ENCODE measurements around the gene MORN1. TPM values are rescaled to one million over a fixed set of nuclear protein-coding genes. Genes with fewer than 3 reads are reported as not detected.

Gene MORN1
- total and polyA plus RNA-seq, 9 donors, result 4.3 to 9.3 (median 7.5) TPM

- H3K27me3 ChIP-seq (ENCODE audit: control insufficient read depth, insufficient read depth, low read length), result no peaks in the 10 kb centered on the region
- peaks cover under 1% of the 10 kb centered on the region for H3K36me3 ChIP-seq (ENCODE audit: control insufficient read depth, insufficient read depth, low read length)
- no peak overlapping the region for H3K4me3 ChIP-seq (ENCODE audit: low read length)
- peaks cover 93% of the 10 kb centered on the region for H3K4me1 ChIP-seq (ENCODE audit: control insufficient read depth, insufficient read depth, low read length)
- WGBS (ENCODE audit: insufficient coverage), result 42% methylated on average over 16 of the region's 21 CpGs
- H3K27ac ChIP-seq (ENCODE audit: low read length), result peak overlapping the region; percentile 97
- no peak for DNase-seq
- no peaks in the 10 kb centered on the region for H3K9me3 ChIP-seq (replicated peaks; ENCODE audit: control insufficient read depth, low read depth, low read length)
Measured at GRCh38 chr1:2315674-2316450, 75.5 kb downstream of the MORN1 start.

DNA sequence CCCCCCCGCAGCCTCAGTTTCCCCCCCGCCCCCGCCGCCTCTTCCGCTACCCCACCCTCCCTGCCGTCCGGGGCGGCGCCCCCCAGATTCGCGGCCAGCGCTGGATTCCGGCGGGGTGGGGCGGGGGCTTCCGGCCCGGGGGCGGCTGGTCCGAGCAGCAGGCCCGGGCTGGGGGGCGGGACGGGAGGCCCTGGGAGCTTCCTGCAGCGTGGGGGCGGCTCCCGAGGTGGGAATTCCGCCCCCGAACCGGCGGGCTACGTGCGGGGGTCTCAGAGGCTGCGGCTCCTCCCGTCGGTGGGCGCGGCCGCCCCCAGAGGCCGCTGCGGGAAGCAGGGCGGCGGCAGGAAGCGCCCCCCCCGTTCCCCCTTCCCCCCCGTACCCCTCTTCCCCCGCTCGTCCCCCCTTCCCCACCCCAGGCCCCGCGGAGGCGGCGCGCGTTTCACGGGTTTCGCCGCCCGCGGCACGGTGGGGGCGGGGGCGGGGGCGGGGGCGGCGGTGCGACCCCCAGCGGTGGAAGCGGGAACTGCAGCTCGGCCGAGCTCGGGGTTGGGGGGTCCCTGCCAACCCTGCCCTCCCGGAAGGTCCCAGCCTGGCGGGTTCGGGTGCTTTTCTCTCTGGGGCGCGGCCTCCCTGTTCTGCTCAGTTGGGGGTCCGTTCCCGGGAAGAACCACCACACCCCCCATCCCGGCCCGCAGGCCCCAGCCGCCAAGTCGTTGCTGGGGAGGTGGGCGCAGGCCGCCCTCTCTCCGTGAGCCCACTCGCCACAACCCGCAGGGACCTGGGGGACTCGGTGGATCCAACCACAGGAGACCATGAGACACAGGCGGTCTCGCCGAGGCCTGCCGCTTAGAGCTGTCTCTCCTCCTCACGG, 76.3 kb downstream of the MORN1 start:
- WGBS (ENCODE audit: insufficient coverage), result 7% methylated on average over 44 of the region's 91 CpGs
- peaks cover 93% of the 10 kb centered on the region for H3K4me1 ChIP-seq (ENCODE audit: control insufficient read depth, insufficient read depth, low read length)
- H3K4me3 ChIP-seq (ENCODE audit: low read length), result peak overlapping the region; percentile 44
- H3K9me3 ChIP-seq (replicated peaks; ENCODE audit: control insufficient read depth, low read depth, low read length), result no peaks in the 10 kb centered on the region
- H3K27ac ChIP-seq (ENCODE audit: low read length), result peak overlapping the region; percentile 97
- H3K27me3 ChIP-seq (ENCODE audit: control insufficient read depth, insufficient read depth, low read length), result no peaks in the 10 kb centered on the region
- peak; percentile 92 for DNase-seq
- peaks cover 8% of the 10 kb centered on the region for H3K36me3 ChIP-seq (ENCODE audit: control insufficient read depth, insufficient read depth, low read length)

GRCh38 chr1:2314273-2314802, 77.0 kb downstream of the MORN1 start:
- DNase-seq, result peak; percentile 85
- no peaks in the 10 kb centered on the region for H3K9me3 ChIP-seq (replicated peaks; ENCODE audit: control insufficient read depth, low read depth, low read length)
- peak overlapping the region; percentile 44 for H3K4me3 ChIP-seq (ENCODE audit: low read length)
- peak overlapping the region; percentile 94 for H3K27ac ChIP-seq (ENCODE audit: low read length)
- WGBS (ENCODE audit: insufficient coverage), result 4% methylated on average over 32 of the region's 54 CpGs
- H3K36me3 ChIP-seq (ENCODE audit: control insufficient read depth, insufficient read depth, low read length), result peaks cover 9% of the 10 kb centered on the region
- H3K27me3 ChIP-seq (ENCODE audit: control insufficient read depth, insufficient read depth, low read length), result no peaks in the 10 kb centered on the region
- H3K4me1 ChIP-seq (ENCODE audit: control insufficient read depth, insufficient read depth, low read length), result peaks cover 87% of the 10 kb centered on the region

DNA sequence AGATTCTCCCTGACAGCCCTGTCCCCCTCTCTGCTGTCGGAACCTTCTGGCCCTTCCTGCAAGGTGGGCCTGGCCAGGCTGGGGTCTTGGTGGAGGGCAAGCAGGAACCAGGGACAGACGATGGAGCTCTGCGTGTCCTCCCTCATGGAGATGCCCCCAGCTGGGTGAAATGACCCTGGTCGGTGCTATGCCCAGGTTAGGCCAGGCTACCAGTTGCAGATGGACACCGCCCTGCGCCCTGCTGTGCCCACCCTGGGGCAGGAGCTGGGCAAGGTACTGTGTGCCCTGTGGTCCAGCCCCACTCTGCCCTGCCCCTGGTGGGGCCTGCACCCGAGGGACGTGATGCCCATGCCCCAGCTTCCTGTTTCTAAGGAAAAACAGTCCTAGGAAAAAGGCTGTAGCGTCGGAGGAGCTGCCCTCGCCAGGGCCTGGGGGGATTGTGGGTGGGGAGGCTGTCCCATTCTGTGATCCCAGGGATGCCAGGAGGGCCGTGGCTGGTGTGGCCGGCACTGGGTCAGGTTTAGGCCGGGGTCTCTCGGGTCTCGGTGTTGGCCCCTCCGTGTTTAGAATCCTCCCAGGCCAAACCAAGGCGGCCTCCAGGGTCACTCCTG, 77.6 kb downstream of the MORN1 start:
- no peaks in the 10 kb centered on the region for H3K9me3 ChIP-seq (replicated peaks; ENCODE audit: control insufficient read depth, low read depth, low read length)
- H3K27ac ChIP-seq (ENCODE audit: low read length), result peak overlapping the region; percentile 94
- peak overlapping the region; percentile 44 for H3K4me3 ChIP-seq (ENCODE audit: low read length)
- peaks cover 82% of the 10 kb centered on the region for H3K4me1 ChIP-seq (ENCODE audit: control insufficient read depth, insufficient read depth, low read length)
- 31% methylated on average over 18 of the region's 18 CpGs for WGBS (ENCODE audit: insufficient coverage)
- peaks cover 14% of the 10 kb centered on the region for H3K36me3 ChIP-seq (ENCODE audit: control insufficient read depth, insufficient read depth, low read length)
- peak; percentile 35 for DNase-seq
- no peaks in the 10 kb centered on the region for H3K27me3 ChIP-seq (ENCODE audit: control insufficient read depth, insufficient read depth, low read length)

- no peaks in the 10 kb centered on the region for H3K9me3 ChIP-seq (replicated peaks; ENCODE audit: control insufficient read depth, low read depth, low read length)
- H3K4me3 ChIP-seq (ENCODE audit: low read length), result no peak overlapping the region
- peaks cover 24% of the 10 kb centered on the region for H3K36me3 ChIP-seq (ENCODE audit: control insufficient read depth, insufficient read depth, low read length)
- WGBS (ENCODE audit: insufficient coverage), result 22% methylated on average over 16 of the region's 24 CpGs
- H3K4me1 ChIP-seq (ENCODE audit: control insufficient read depth, insufficient read depth, low read length), result peaks cover 71% of the 10 kb centered on the region
- DNase-seq, result peak; percentile 83
- H3K27me3 ChIP-seq (ENCODE audit: control insufficient read depth, insufficient read depth, low read length), result no peaks in the 10 kb centered on the region
- H3K27ac ChIP-seq (ENCODE audit: low read length), result peak overlapping the region; percentile 94
Measured at GRCh38 chr1:2312515-2313301, 78.6 kb downstream of the MORN1 start.

GRCh38 chr1:2312160-2312514, 79.2 kb downstream of the MORN1 start:
- H3K4me1 ChIP-seq (ENCODE audit: control insufficient read depth, insufficient read depth, low read length), result peaks cover 66% of the 10 kb centered on the region
- H3K36me3 ChIP-seq (ENCODE audit: control insufficient read depth, insufficient read depth, low read length), result peaks cover 30% of the 10 kb centered on the region
- DNase-seq, result no peak
- H3K27me3 ChIP-seq (ENCODE audit: control insufficient read depth, insufficient read depth, low read length), result no peaks in the 10 kb centered on the region
- no peak overlapping the region for H3K4me3 ChIP-seq (ENCODE audit: low read length)
- WGBS (ENCODE audit: insufficient coverage), result 22% methylated on average over 3 of the region's 10 CpGs
- H3K9me3 ChIP-seq (replicated peaks; ENCODE audit: control insufficient read depth, low read depth, low read length), result no peaks in the 10 kb centered on the region
- peak overlapping the region; percentile 94 for H3K27ac ChIP-seq (ENCODE audit: low read length)

GRCh38 chr1:2311184-2312032, 79.9 kb downstream of the MORN1 start:
- Histone ChIP-seq H3K36me3 (ENCODE audit: control insufficient read depth, insufficient read depth, low read length) (peaks cover 36% of the 10 kb centered on the region), H3K9me3 (replicated peaks; ENCODE audit: control insufficient read depth, low read depth, low read length) (no peaks in the 10 kb centered on the region), H3K4me3 (ENCODE audit: low read length) (no peak overlapping the region), H3K27ac (ENCODE audit: low read length) (peak overlapping the region; percentile 94), H3K27me3 (ENCODE audit: control insufficient read depth, insufficient read depth, low read length) (no peaks in the 10 kb centered on the region), H3K4me1 (ENCODE audit: control insufficient read depth, insufficient read depth, low read length) (peaks cover 66% of the 10 kb centered on the region)
- peak; percentile 73 for DNase-seq
- 17% methylated on average over 14 of the region's 21 CpGs for WGBS (ENCODE audit: insufficient coverage)

DNA sequence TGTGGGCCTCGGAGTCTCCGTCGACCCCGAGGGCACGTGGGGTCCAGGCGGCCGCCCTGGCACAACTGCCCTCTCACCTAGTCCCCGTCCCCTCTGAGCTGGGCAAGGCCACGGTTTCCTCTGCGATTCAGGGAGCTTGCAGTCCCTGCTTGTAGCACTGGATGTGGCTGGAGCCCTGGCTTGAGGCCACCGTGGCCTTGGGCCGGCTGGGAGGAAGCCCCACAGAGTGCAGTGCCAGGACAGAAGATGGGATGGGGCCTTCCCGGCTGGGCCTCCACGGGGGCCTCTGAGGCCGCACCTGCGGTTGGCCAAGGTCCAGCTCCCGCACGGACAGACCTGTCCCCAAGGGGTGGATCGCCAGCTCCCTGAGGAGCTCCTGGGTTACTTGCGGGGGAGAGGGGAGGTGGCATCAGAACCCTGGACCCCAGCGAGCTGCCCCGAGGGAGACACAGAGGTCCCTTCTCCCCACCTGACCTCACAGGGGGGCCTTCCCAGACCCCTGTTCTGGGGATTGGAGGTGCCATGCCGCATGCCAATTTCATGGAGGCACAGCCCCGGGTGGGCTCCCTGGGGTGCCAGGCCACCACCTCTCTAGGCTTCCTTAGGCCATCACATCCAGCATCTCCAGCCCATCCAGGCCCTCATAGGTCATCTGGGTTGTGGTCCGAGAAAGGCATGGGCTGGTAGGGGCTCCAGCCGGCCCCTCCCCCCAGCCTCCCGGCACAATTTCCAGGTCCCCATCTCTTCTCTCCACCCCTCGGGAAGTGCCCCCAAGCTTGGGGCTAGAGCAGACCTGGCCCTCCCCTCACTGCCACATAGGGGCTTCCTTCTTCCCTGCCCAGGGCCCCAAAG, 80.8 kb downstream of the MORN1 start:
- peaks cover 43% of the 10 kb centered on the region for H3K36me3 ChIP-seq (ENCODE audit: control insufficient read depth, insufficient read depth, low read length)
- peak overlapping the region; percentile 94 for H3K27ac ChIP-seq (ENCODE audit: low read length)
- H3K4me3 ChIP-seq (ENCODE audit: low read length), result no peak overlapping the region
- no peaks in the 10 kb centered on the region for H3K9me3 ChIP-seq (replicated peaks; ENCODE audit: control insufficient read depth, low read depth, low read length)
- no peaks in the 10 kb centered on the region for H3K27me3 ChIP-seq (ENCODE audit: control insufficient read depth, insufficient read depth, low read length)
- WGBS (ENCODE audit: insufficient coverage), result 59% methylated on average over 19 of the region's 28 CpGs
- peaks cover 66% of the 10 kb centered on the region for H3K4me1 ChIP-seq (ENCODE audit: control insufficient read depth, insufficient read depth, low read length)
- DNase-seq, result no peak
